Fibroblast of lung (primary cell): ENCODE data around the gene EIF4G1. TPM values are rescaled to one million over a fixed set of nuclear protein-coding genes. Genes with fewer than 3 reads are reported as not detected.
A peak's percentile ranks its signal among the peaks of the same experiment; 100 is the strongest.
"Not testable (repeated sequence)": the region's sequence is repeated elsewhere in the genome, so short reads cannot be mapped to it uniquely, and the experiment has no call there.

ENCODE experiments used
- DNase-seq, 2 donors: peaks; one replicate each; pipeline versions ENCODE4 v3.0.0 to v3.0.0-alpha.2; 2010; ENCODE audit warnings: low read depth in 2 of 2
- H2AFZ ChIP-seq: 2 replicates; pipeline ENCODE4 v1.5.1; 2012; ENCODE audit warnings: low read length, control low read depth, inconsistent platforms
- H3K27ac ChIP-seq: 2 replicates; pipeline ENCODE4 v1.5.1; 2011; ENCODE audit warnings: low read length, control low read depth; ENCODE audit not compliant: insufficient read depth
- H3K27me3 ChIP-seq: 2 replicates; pipeline ENCODE4 v1.5.1; 2011; ENCODE audit warnings: mild to moderate bottlenecking, low read length; ENCODE audit not compliant: control insufficient read depth, insufficient read depth
- H3K36me3 ChIP-seq: 2 replicates; pipeline ENCODE4 v1.5.1; 2011; ENCODE audit warnings: low read length; ENCODE audit not compliant: control insufficient read depth, insufficient read depth
- H3K4me1 ChIP-seq: 2 replicates; pipeline ENCODE4 v1.5.1; 2011; ENCODE audit warnings: low read length; ENCODE audit not compliant: control insufficient read depth, insufficient read depth; ENCODE audit errors: extremely low read depth
- H3K4me2 ChIP-seq: 2 replicates; pipeline ENCODE4 v1.5.1; 2011; ENCODE audit warnings: low read length, control low read depth; ENCODE audit not compliant: insufficient read depth; ENCODE audit errors: extremely low read depth
- H3K4me3 ChIP-seq, 4 experiments: fragments of 200-600 bp in 1 of 4; sonication (generic) in 1 of 4; replicated peaks in 1 of 4; 2 replicates each; pipeline ENCODE4 v1.5.1; 2011 to 2016; ENCODE audit warnings: low read length in 4 of 4, low read depth in 3 of 4, mild to moderate bottlenecking in 3 of 4, control low read depth in 2 of 4, inconsistent platforms in 1 of 4, mixed read lengths in 1 of 4; ENCODE audit not compliant: insufficient read depth in 1 of 4; ENCODE audit errors: control extremely low read depth in 1 of 4
- H3K79me2 ChIP-seq: 2 replicates; pipeline ENCODE4 v1.5.1; 2012; ENCODE audit warnings: mild to moderate bottlenecking, low read length, inconsistent platforms; ENCODE audit not compliant: control insufficient read depth, insufficient read depth
- H3K9ac ChIP-seq: 2 replicates; pipeline ENCODE4 v1.5.1; 2011; ENCODE audit warnings: mild to moderate bottlenecking, low read length, control low read depth; ENCODE audit not compliant: insufficient read depth
- H3K9me3 ChIP-seq: 2 replicates; pipeline ENCODE4 v1.5.1; 2012; ENCODE audit warnings: low read depth, low read length; ENCODE audit not compliant: control insufficient read depth, insufficient read depth
- H4K20me1 ChIP-seq: 2 replicates; pipeline ENCODE4 v1.5.1; 2011; ENCODE audit warnings: low read length; ENCODE audit not compliant: control insufficient read depth, insufficient read depth; ENCODE audit errors: extremely low read depth
- CTCF ChIP-seq, 2 donors: IDR thresholded peaks in 1 of 2; conservative IDR thresholded peaks in 1 of 2; 1 replicate in 1 of 2; 2 replicates in 1 of 2; pipeline ENCODE4 v1.5.1; 2011 to 2012; ENCODE audit warnings: low read length in 2 of 2, control low read depth in 1 of 2, inconsistent platforms in 1 of 2, low read depth in 1 of 2, mild to moderate bottlenecking in 1 of 2
- EZH2 ChIP-seq: IDR thresholded peaks from 2 replicates; pipeline ENCODE4 v1.5.1; 2012; ENCODE audit warnings: low read length, control low read depth, mild to moderate bottlenecking; ENCODE audit errors: missing control alignments
- polyA minus RNA-seq: library from RNA; depleted of rRNA, polyadenylated mRNA; stranded (reverse); fragments of >200 nt; gene quantifications from 2 replicates; pipeline ENCODE4 v1.2.3, GENCODE V29; 2011; ENCODE audit warnings: low replicate concordance
- polyA plus RNA-seq, 2 donors: library from polyadenylated mRNA; depleted of rRNA in 1 of 2; stranded (reverse) in 1 of 2; unstranded in 1 of 2; fragments of >200 nt; gene quantifications; 2 replicates each; pipeline ENCODE4 v1.2.1, GENCODE V29; 2011 to 2012; ENCODE audit warnings: missing spikeins in 1 of 2
- total RNA-seq: library from RNA; depleted of rRNA; stranded (reverse); fragments of >200 nt; gene quantifications from 2 replicates; pipeline ENCODE4 v1.2.1, GENCODE V29; 2014

The EIF4G1 gene
- total RNA-seq = 187 and 263 TPM in 2 replicates
- polyA plus RNA-seq = 235 and 349 TPM in 2 replicates
- 257 and 348 TPM in 2 replicates for polyA plus RNA-seq (2012)
- polyA minus RNA-seq = 773 and 961 TPM in 2 replicates

GRCh38 chr3:184314363-184314699 is at the start of gene EIF4G1:
TSS of gene EIF4G1 (plus strand) at chr3:184314606. CDS start at chr3:184315797, 1,191 bp downstream.
- peaks cover 10% of the 10 kb centered on the region for H3K4me1 ChIP-seq
- peak within 1 kb of the TSS; percentile 90 to 98 (median 95) for H3K4me3 ChIP-seq
- H4K20me1 ChIP-seq = peaks cover 4% of the 10 kb centered on the region
- DNase-seq = peak; percentile 92 to 94
- H3K27ac ChIP-seq = peak within 1 kb of the TSS; percentile 95
- H3K27me3 ChIP-seq = no peaks in the 10 kb centered on the region
- no peaks in the 10 kb centered on the region for H3K9me3 ChIP-seq
- H3K9ac ChIP-seq = peak within 1 kb of the TSS; percentile 94
- H3K36me3 ChIP-seq = peaks cover 11% of the 10 kb centered on the region
- H2AFZ ChIP-seq = no peak within 1 kb of the TSS
- TF ChIP-seq EZH2 (no peak), CTCF (conservative IDR thresholded peaks at IDR 0.05 in 1 of 2, IDR thresholded peaks at IDR 0.05 in 1 of 2; ENCODE audit: low read depth in 1 of 2, low read length in 2 of 2) (no peak)
- H3K4me2 ChIP-seq = peak within 1 kb of the TSS; percentile 95
- H3K79me2 ChIP-seq = peaks cover 47% of the 10 kb centered on the region

GRCh38 chr3:184267249-184267648 is 47.2 kb upstream of the EIF4G1 start:
- H2AFZ ChIP-seq, H3K4me3 ChIP-seq, H4K20me1 ChIP-seq, H3K27me3 ChIP-seq, DNase-seq, H3K79me2 ChIP-seq, H3K4me1 ChIP-seq, H3K9ac ChIP-seq, H3K4me2 ChIP-seq, H3K27ac ChIP-seq, H3K36me3 ChIP-seq, H3K9me3 ChIP-seq: not testable (repeated sequence)

GRCh38 chr3:184272269-184272668 is 42.1 kb upstream of the EIF4G1 start:
- H3K4me1 ChIP-seq = no peaks in the 10 kb centered on the region
- no peak overlapping the region for H3K4me2 ChIP-seq
- peaks cover 20% of the 10 kb centered on the region for H3K27me3 ChIP-seq
- H2AFZ ChIP-seq = no peak overlapping the region
- no peaks in the 10 kb centered on the region for H3K79me2 ChIP-seq
- H3K9ac ChIP-seq = no peak overlapping the region
- no peaks in the 10 kb centered on the region for H3K9me3 ChIP-seq
- H3K4me3 ChIP-seq = no peak overlapping the region
- H3K27ac ChIP-seq = no peak overlapping the region
- DNase-seq = no peak
- no peaks in the 10 kb centered on the region for H4K20me1 ChIP-seq
- no peaks in the 10 kb centered on the region for H3K36me3 ChIP-seq
- TF ChIP-seq EZH2 (no peak), CTCF (conservative IDR thresholded peaks at IDR 0.05 in 1 of 2, IDR thresholded peaks at IDR 0.05 in 1 of 2; ENCODE audit: low read depth in 1 of 2, low read length in 2 of 2) (no peak)
